ENCODE measurements around the gene CCDC174.

- TF ChIP-seq CTCF (IDR thresholded peaks at IDR 0.05) (no peak), POLR2A (IDR thresholded peaks at IDR 0.05) (no peak)
Measured at GRCh38 chr3:14718539-14718938, 67.0 kb downstream of the CCDC174 start.
